SU-DHL-6 (cell line): ENCODE results near the gene FAM120B.

Source experiments
- H2AFZ ChIP-seq: fragments of 200-600 bp; sonication (generic); 2 replicates; pipeline ENCODE4 v1.6.1; 2014; ENCODE audit warnings: low read depth, mild to moderate bottlenecking, moderate library complexity, mixed read lengths, antibody characterized with exemption, low read length; ENCODE audit not compliant: severe bottlenecking
- H3F3A ChIP-seq: fragments of 200-600 bp; shearing (Covaris generic); 2 replicates; pipeline ENCODE4 v1.6.0; 2016; ENCODE audit warnings: antibody characterized with exemption, mild to moderate bottlenecking; ENCODE audit not compliant: insufficient read depth
- H3K27ac ChIP-seq: fragments of 200-600 bp; sonication (generic); 2 replicates; pipeline ENCODE4 v1.5.1; 2016; ENCODE audit warnings: low read depth, mild to moderate bottlenecking, low read length, moderate library complexity, mixed read lengths
- H3K27me3 ChIP-seq: fragments of 200-600 bp; sonication (generic), shearing (Covaris generic); 2 replicates; pipeline ENCODE4 v1.6.0; 2014; ENCODE audit warnings: mild to moderate bottlenecking, low read length
- H3K36me3 ChIP-seq: fragments of 200-600 bp; sonication (generic); 2 replicates; pipeline ENCODE4 v1.6.1; 2014; ENCODE audit warnings: mild to moderate bottlenecking, low read length, mixed read lengths
- H3K4me2 ChIP-seq: fragments of 300-600, 200-600 bp; shearing (Covaris generic), sonication (generic); 2 replicates; pipeline ENCODE4 v1.6.0; 2014; ENCODE audit warnings: low read length, low read depth, mild to moderate bottlenecking; ENCODE audit not compliant: poor library complexity, severe bottlenecking
- H3K4me3 ChIP-seq: fragments of 200-600 bp; sonication (generic); 2 replicates; pipeline ENCODE4 v1.5.1; 2014; ENCODE audit warnings: antibody characterized with exemption, low read length, mild to moderate bottlenecking, mixed read lengths; ENCODE audit not compliant: insufficient read depth, poor library complexity, severe bottlenecking
- H3K79me2 ChIP-seq: fragments of 200-600 bp; sonication (generic); 2 replicates; pipeline ENCODE4 v1.6.1; 2014; ENCODE audit warnings: mild to moderate bottlenecking, low read length, moderate library complexity; ENCODE audit not compliant: insufficient read depth
- H3K9ac ChIP-seq: fragments of 200-600 bp; sonication (generic); 2 replicates; pipeline ENCODE4 v1.7.0; 2014; ENCODE audit warnings: mild to moderate bottlenecking, low read length
- H3K9me2 ChIP-seq: fragments of 200-600 bp; sonication (generic); replicated peaks from 2 replicates; pipeline ENCODE4 v1.6.1; 2014; ENCODE audit warnings: low read length; ENCODE audit not compliant: insufficient read depth
- H3K9me3 ChIP-seq: fragments of 200-600 bp; sonication (generic); 2 replicates; pipeline ENCODE4 v1.6.1; 2014; ENCODE audit warnings: low read length, mixed read lengths; ENCODE audit not compliant: insufficient read depth
- H4K20me1 ChIP-seq: fragments of 200-600 bp; sonication (generic); 2 replicates; pipeline ENCODE4 v1.6.1; 2014; ENCODE audit warnings: low read depth, mild to moderate bottlenecking, antibody characterized with exemption, low read length, moderate library complexity, mixed read lengths
- CTCF ChIP-seq: fragments of 200-600 bp; sonication (generic); IDR thresholded peaks from one replicate; pipeline ENCODE4 v1.5.1; 2017; ENCODE audit warnings: antibody characterized with exemption, mild to moderate bottlenecking, low read length, moderate library complexity; ENCODE audit not compliant: insufficient read depth, poor library complexity, severe bottlenecking
- EZH2phosphoT487 ChIP-seq: fragments of 200-600 bp; sonication (generic), shearing (Covaris generic); conservative IDR thresholded peaks from 2 replicates; pipeline ENCODE4 v1.6.1; 2018; ENCODE audit warnings: mild to moderate bottlenecking, antibody characterized with exemption, low read length, moderate library complexity, mixed read lengths

Gene FAM120B

GRCh38 chr6:170360476-170360875, 53.9 kb downstream of the FAM120B start:
- no peaks in the 10 kb centered on the region for H4K20me1 ChIP-seq
- no peak for TF ChIP-seq CTCF
- TF ChIP-seq EZH2phosphoT487 = no peak
- no peak overlapping the region for H3K9ac ChIP-seq
- H3K79me2 ChIP-seq = no peaks in the 10 kb centered on the region
- H3K4me3 ChIP-seq = no peak overlapping the region
- no peaks in the 10 kb centered on the region for H3K9me2 ChIP-seq
- H3K4me2 ChIP-seq = no peak overlapping the region
- H3K9me3 ChIP-seq = no peaks in the 10 kb centered on the region
- no peaks in the 10 kb centered on the region for H3F3A ChIP-seq
- no peak overlapping the region for H2AFZ ChIP-seq
- no peaks in the 10 kb centered on the region for H3K36me3 ChIP-seq
- H3K27me3 ChIP-seq = no peaks in the 10 kb centered on the region
- no peak overlapping the region for H3K27ac ChIP-seq

GRCh38 chr6:170361335-170361734, 54.8 kb downstream of the FAM120B start:
- Histone ChIP-seq H3K4me3 (no peak overlapping the region), H3K4me2 (no peak overlapping the region), H3K9ac (no peak overlapping the region), H3F3A (no peaks in the 10 kb centered on the region), H4K20me1 (no peaks in the 10 kb centered on the region), H3K9me3 (no peaks in the 10 kb centered on the region), H3K9me2 (no peaks in the 10 kb centered on the region), H3K36me3 (no peaks in the 10 kb centered on the region), H3K27me3 (no peaks in the 10 kb centered on the region), H3K27ac (no peak overlapping the region), H3K79me2 (no peaks in the 10 kb centered on the region), H2AFZ (no peak overlapping the region)
- TF ChIP-seq CTCF (no peak), EZH2phosphoT487 (no peak)

- no peak overlapping the region for H2AFZ ChIP-seq
- no peaks in the 10 kb centered on the region for H3K27me3 ChIP-seq
- no peaks in the 10 kb centered on the region for H4K20me1 ChIP-seq
- no peak overlapping the region for H3K4me2 ChIP-seq
- no peaks in the 10 kb centered on the region for H3K9me2 ChIP-seq
- H3K9ac ChIP-seq = no peak overlapping the region
- no peaks in the 10 kb centered on the region for H3K79me2 ChIP-seq
- H3F3A ChIP-seq = no peaks in the 10 kb centered on the region
- H3K9me3 ChIP-seq = no peaks in the 10 kb centered on the region
- H3K27ac ChIP-seq = no peak overlapping the region
- no peaks in the 10 kb centered on the region for H3K36me3 ChIP-seq
- H3K4me3 ChIP-seq = no peak overlapping the region
- no peak for TF ChIP-seq CTCF
- TF ChIP-seq EZH2phosphoT487 = no peak
Observed at GRCh38 chr6:170362121-170362520, 55.6 kb downstream of the FAM120B start.
